Right kidney (tissue), 1 donor: Measurements from ENCODE around the gene CDCP2.

Experiments used
- DNase-seq: peaks from one replicate; pipeline ENCODE4 v3.0.0-alpha.2; 2016

The CDCP2 gene

DNA sequence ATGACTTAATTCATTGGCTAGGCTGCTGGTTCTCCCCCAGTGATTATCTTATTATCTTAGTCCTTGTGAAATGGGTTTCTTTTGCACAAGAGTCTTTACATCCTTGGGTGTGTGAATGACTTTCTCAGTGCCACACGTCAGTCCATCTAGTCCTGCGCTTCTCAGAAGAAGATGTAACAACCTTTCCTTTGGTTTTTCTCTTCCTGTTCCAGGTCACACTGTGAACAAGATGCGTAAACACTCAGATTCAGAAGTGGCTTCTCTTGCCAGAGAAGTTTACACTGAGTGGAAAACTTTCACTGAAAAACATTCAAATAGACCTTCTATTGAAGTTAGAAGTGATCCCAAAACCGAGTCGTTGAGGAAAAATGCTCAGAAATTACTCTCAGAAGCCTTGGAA, 64.4 kb downstream of the CDCP2 start:
- DNase-seq: no peak

GRCh38 chr1:54086754-54087153, 66.0 kb downstream of the CDCP2 start:
- DNase-seq: no peak

DNA sequence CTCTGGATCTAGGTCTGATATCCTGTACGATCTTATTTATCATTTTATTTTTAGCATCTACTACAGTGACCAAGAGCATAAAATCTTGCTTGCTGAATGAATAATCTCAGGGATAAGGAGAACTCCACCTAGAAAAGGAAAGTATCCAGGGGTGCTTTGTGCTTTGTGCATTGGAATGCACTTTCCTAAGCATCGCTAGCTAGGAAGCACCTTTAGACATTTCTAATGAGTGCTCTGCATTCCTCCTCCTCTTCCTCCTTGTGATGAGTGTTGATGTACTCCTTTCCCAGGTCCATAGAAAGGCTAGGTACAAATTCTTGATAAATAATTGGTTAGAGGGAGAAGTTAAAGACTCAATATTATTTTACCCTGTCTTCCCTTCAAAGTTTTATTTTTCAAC, 68.0 kb downstream of the CDCP2 start:
- no peak for DNase-seq
